Urinary bladder (tissue), 4 donors: Measurements from ENCODE around the gene ITGB5. TPM values are rescaled to one million over a fixed set of nuclear protein-coding genes. Genes with fewer than 3 reads are reported as not detected.

Experiments used
- DNase-seq: peaks from one replicate; pipeline ENCODE4 v3.0.0-alpha.2; 2015; ENCODE audit errors: extremely low spot score
- H3K27ac ChIP-seq: one replicate; pipeline ENCODE4 v1.5.1; 2013; ENCODE audit warnings: low read depth, mild to moderate bottlenecking, moderate library complexity
- H3K36me3 ChIP-seq: one replicate; pipeline ENCODE4 v1.6.1; 2013; ENCODE audit warnings: mild to moderate bottlenecking, moderate library complexity; ENCODE audit not compliant: insufficient read depth
- H3K4me1 ChIP-seq: one replicate; pipeline ENCODE4 v1.6.1; 2013; ENCODE audit warnings: mild to moderate bottlenecking, moderate library complexity; ENCODE audit not compliant: insufficient read depth
- H3K4me3 ChIP-seq: one replicate; pipeline ENCODE4 v1.5.1; 2013; ENCODE audit warnings: low read depth, low read length
- WGBS: extraction: QIAGEN DNeasy Blood & Tissue Kit; methylation state at CpG from one replicate; pipeline ENCODE4 v1.1.7; 2013; 5-methylcytosine and 5-hydroxymethylcytosine counted together
- polyA plus RNA-seq: library from polyadenylated mRNA; stranded (reverse); fragments of 200-250 nt; gene quantifications from one replicate; pipeline ENCODE4 v1.2.3, GENCODE V29; 2013
- total RNA-seq: library from RNA; depleted of rRNA; stranded (reverse); fragments of >200 nt; gene quantifications from one replicate; pipeline ENCODE4 v1.2.3, GENCODE V29; 2014
- donor health status: healthy with polysubstance abuse.
- donor health status: healthy.

ITGB5 gene
- total and polyA plus RNA-seq, 2 donors = 32.9 to 77.2 TPM

- H3K4me3 ChIP-seq = no peak overlapping the region
- H3K27ac ChIP-seq = no peak overlapping the region
- 96% methylated on average over 17 of the region's 17 CpGs for WGBS
- no peaks in the 10 kb centered on the region for H3K36me3 ChIP-seq
- H3K4me1 ChIP-seq = no peaks in the 10 kb centered on the region
- DNase-seq = no peak
Observed at GRCh38 chr3:124773351-124774326, 113.5 kb downstream of the ITGB5 start.

- Histone ChIP-seq H3K4me1 (no peaks in the 10 kb centered on the region), H3K4me3 (no peak overlapping the region), H3K36me3 (no peaks in the 10 kb centered on the region), H3K27ac (no peak overlapping the region)
- 15% methylated on average over 17 of the region's 17 CpGs for WGBS
- DNase-seq = peak; percentile 69
Observed at GRCh38 chr3:124772081-124772831, 114.9 kb downstream of the ITGB5 start.

- Histone ChIP-seq H3K4me3 (no peak overlapping the region), H3K27ac (no peak overlapping the region), H3K36me3 (no peaks in the 10 kb centered on the region), H3K4me1 (no peaks in the 10 kb centered on the region)
- 77% methylated on average over 2 of the region's 2 CpGs for WGBS
- DNase-seq = no peak
Observed at GRCh38 chr3:124771083-124771445, 116.1 kb downstream of the ITGB5 start.

GRCh38 chr3:124770336-124771082 is 116.7 kb downstream of the ITGB5 start:
- no peaks in the 10 kb centered on the region for H3K4me1 ChIP-seq
- DNase-seq = no peak
- H3K27ac ChIP-seq = no peak overlapping the region
- whole genome bisulfite sequencing = 54% methylated on average over 10 of the region's 10 CpGs
- no peaks in the 10 kb centered on the region for H3K36me3 ChIP-seq
- no peak overlapping the region for H3K4me3 ChIP-seq

GRCh38 chr3:124769462-124769861 is 117.7 kb downstream of the ITGB5 start:
- Histone ChIP-seq H3K27ac (no peak overlapping the region), H3K36me3 (no peaks in the 10 kb centered on the region), H3K4me3 (no peak overlapping the region), H3K4me1 (no peaks in the 10 kb centered on the region)
- DNase-seq = no peak
- 91% methylated on average over 9 of the region's 9 CpGs for WGBS

- WGBS = 85% methylated on average over 7 of the region's 7 CpGs
- Histone ChIP-seq H3K36me3 (no peaks in the 10 kb centered on the region), H3K4me1 (no peaks in the 10 kb centered on the region), H3K27ac (no peak overlapping the region), H3K4me3 (no peak overlapping the region)
- no peak for DNase-seq
Observed at GRCh38 chr3:124768812-124769211, 118.4 kb downstream of the ITGB5 start.

- Histone ChIP-seq H3K4me3 (no peak overlapping the region), H3K4me1 (no peaks in the 10 kb centered on the region), H3K36me3 (no peaks in the 10 kb centered on the region), H3K27ac (no peak overlapping the region)
- 95% methylated on average over 6 of the region's 6 CpGs for WGBS
- no peak for DNase-seq
Observed at GRCh38 chr3:124767691-124768090, 119.5 kb downstream of the ITGB5 start.

GRCh38 chr3:124767264-124767663 is 119.9 kb downstream of the ITGB5 start:
- H3K4me1 ChIP-seq = no peaks in the 10 kb centered on the region
- 93% methylated on average over 5 of the region's 5 CpGs for WGBS

GRCh38 chr3:124766113-124767095 is 120.8 kb downstream of the ITGB5 start:
- DNase-seq = no peak
- no peaks in the 10 kb centered on the region for H3K4me1 ChIP-seq
- H3K36me3 ChIP-seq = no peaks in the 10 kb centered on the region
- no peak overlapping the region for H3K27ac ChIP-seq
- 95% methylated on average over 16 of the region's 16 CpGs for WGBS
- H3K4me3 ChIP-seq = no peak overlapping the region

More at GRCh38 chr3:124767264-124767663, 119.9 kb downstream of the ITGB5 start:
- DNase-seq = no peak
- Histone ChIP-seq H3K4me3 (no peak overlapping the region), H3K36me3 (no peaks in the 10 kb centered on the region), H3K27ac (no peak overlapping the region)

- Histone ChIP-seq H3K27ac (no peak overlapping the region), H3K36me3 (no peaks in the 10 kb centered on the region), H3K4me1 (no peaks in the 10 kb centered on the region), H3K4me3 (no peak overlapping the region)
- WGBS = 83% methylated on average over 5 of the region's 5 CpGs
- DNase-seq = no peak
Observed at GRCh38 chr3:124765197-124765840, 121.8 kb downstream of the ITGB5 start.

- H3K4me1 ChIP-seq = no peaks in the 10 kb centered on the region
- H3K27ac ChIP-seq = no peak overlapping the region
- no peak overlapping the region for H3K4me3 ChIP-seq
- no peaks in the 10 kb centered on the region for H3K36me3 ChIP-seq
- 75% methylated on average over 5 of the region's 5 CpGs for WGBS
- no peak for DNase-seq
Observed at GRCh38 chr3:124764746-124765145, 122.4 kb downstream of the ITGB5 start.

- 93% methylated on average over 15 of the region's 15 CpGs for WGBS
- no peak for DNase-seq
- no peaks in the 10 kb centered on the region for H3K4me1 ChIP-seq
- no peak overlapping the region for H3K4me3 ChIP-seq
- no peak overlapping the region for H3K27ac ChIP-seq
- no peaks in the 10 kb centered on the region for H3K36me3 ChIP-seq
Observed at GRCh38 chr3:124763644-124764358, 123.4 kb downstream of the ITGB5 start.
